ENCODE results near the gene NFATC2IP.
"Not testable (repeated sequence)": the region's sequence is repeated elsewhere in the genome, so short reads cannot be mapped to it uniquely, and the experiment has no call there.

Gene NFATC2IP

GRCh38 chr16:28990375-28991040, 39.8 kb downstream of the NFATC2IP start:
- TF ChIP-seq CTCF (IDR thresholded peaks at IDR 0.05; ENCODE audit: insufficient read depth, low read length, missing control alignments), result no peak
- CTCF ChIA-PET, result no interaction called here
- no peak overlapping the region for H3K4me3 ChIP-seq (ENCODE audit: low read depth, low read length)
- POLR2A ChIA-PET, result no interaction called here
- no peak for DNase-seq (ENCODE audit: low read depth, low spot score)

GRCh38 chr16:28991687-28992086, 41.0 kb downstream of the NFATC2IP start:
- CTCF ChIA-PET, result interaction anchor here (1.2 to 1.4 kb wide), 3 partner anchors 9 to 18 kb away, joined by 3 read pairs; no protein-coding TSS in a partner anchor
- TF ChIP-seq CTCF (IDR thresholded peaks at IDR 0.05; ENCODE audit: insufficient read depth, low read length, missing control alignments), result no peak
- POLR2A ChIA-PET, result no interaction called here
- DNase-seq (ENCODE audit: low read depth, low spot score), result no peak
- H3K4me3 ChIP-seq (ENCODE audit: low read depth, low read length), result no peak overlapping the region

GRCh38 chr16:28992496-28992895, 41.8 kb downstream of the NFATC2IP start:
- no peak for DNase-seq (ENCODE audit: low read depth, low spot score)
- ChIA-PET CTCF (interaction anchor here (1.2 to 1.4 kb wide), 3 partner anchors 10 to 19 kb away, joined by 3 read pairs; no protein-coding TSS in a partner anchor), POLR2A (no interaction called here)
- no peak overlapping the region for H3K4me3 ChIP-seq (ENCODE audit: low read depth, low read length)
- no peak for TF ChIP-seq CTCF (IDR thresholded peaks at IDR 0.05; ENCODE audit: insufficient read depth, low read length, missing control alignments)

- CTCF ChIA-PET, result interaction anchor here (0.9 to 1.2 kb wide), 2 partner anchors 10 to 11 kb away, joined by 3 to 4 read pairs; no protein-coding TSS in a partner anchor
- no peak for TF ChIP-seq CTCF (IDR thresholded peaks at IDR 0.05; ENCODE audit: insufficient read depth, low read length, missing control alignments)
- no peak overlapping the region for H3K4me3 ChIP-seq (ENCODE audit: low read depth, low read length)
- POLR2A ChIA-PET, result no interaction called here
- no peak for DNase-seq (ENCODE audit: low read depth, low spot score)
Measured at GRCh38 chr16:28998837-28999236, 48.1 kb downstream of the NFATC2IP start.

- POLR2A ChIA-PET, result no interaction called here
- DNase-seq (ENCODE audit: low read depth, low spot score), result no peak
- no peak for TF ChIP-seq CTCF (IDR thresholded peaks at IDR 0.05; ENCODE audit: insufficient read depth, low read length, missing control alignments)
- CTCF ChIA-PET, result interaction anchor here (0.9 to 1.2 kb wide), 2 partner anchors 10 to 12 kb away, joined by 3 to 4 read pairs; no protein-coding TSS in a partner anchor
- H3K4me3 ChIP-seq (ENCODE audit: low read depth, low read length), result no peak overlapping the region
Measured at GRCh38 chr16:28999577-28999976, 48.8 kb downstream of the NFATC2IP start.

- TF ChIP-seq CTCF (IDR thresholded peaks at IDR 0.05; ENCODE audit: insufficient read depth, low read length, missing control alignments), result no peak
- POLR2A ChIA-PET, result no interaction called here
- CTCF ChIA-PET, result interaction anchor here (1.2 kb wide), 1 partner anchor 13 kb away, joined by 4 read pairs; no protein-coding TSS in a partner anchor
- H3K4me3 ChIP-seq (ENCODE audit: low read depth, low read length), result no peak overlapping the region
- DNase-seq (ENCODE audit: low read depth, low spot score), result no peak
Measured at GRCh38 chr16:29000019-29000418, 49.3 kb downstream of the NFATC2IP start.

GRCh38 chr16:29004496-29005139, 53.9 kb downstream of the NFATC2IP start:
- H3K4me3 ChIP-seq (ENCODE audit: low read depth, low read length); DNase-seq (ENCODE audit: low read depth, low spot score); CTCF ChIA-PET; POLR2A ChIA-PET: not testable (repeated sequence)

Data from AG04449 (cell line).